Smooth muscle cell of bladder (primary cell): ENCODE measurements around the gene LINC00632. TPM values are rescaled to one million over a fixed set of nuclear protein-coding genes. Genes with fewer than 3 reads are reported as not detected.

Experiments used
- total RNA-seq: library from RNA; depleted of rRNA; stranded (reverse); fragments of >200 nt; gene quantifications from 2 replicates; pipeline ENCODE4 v1.2.3, GENCODE V29; 2014

LINC00632 gene
- total RNA-seq, result 5.4 and 6.2 TPM in 2 replicates

GRCh38 chrX:140709421-140709846 is at the start of gene LINC00632:
Gene LINC00632 (plus strand): TSS chrX:140709759.

Other genes starting within 250 kb of the LINC00632 start
- not detected in 2 replicates for gene SOX3, start 204.7 kb upstream of the LINC00632 start, total RNA-seq